ENCODE measurements around the gene POU5F1.

POU5F1 gene

GRCh38 chr6:31144296-31144969, 26.0 kb downstream of the POU5F1 start:
- no peak for DNase-seq (ENCODE audit: low read depth, low spot score)

GRCh38 chr6:31143148-31143547, 27.3 kb downstream of the POU5F1 start:
- DNase-seq (ENCODE audit: low read depth, low spot score) = no peak

- DNase-seq (ENCODE audit: low read depth, low spot score) = no peak
Observed at GRCh38 chr6:31142361-31142761, 28.1 kb downstream of the POU5F1 start.

GRCh38 chr6:31140643-31141042, 29.8 kb downstream of the POU5F1 start:
- DNase-seq (ENCODE audit: low read depth, low spot score) = no peak

GRCh38 chr6:31139599-31139998, 30.9 kb downstream of the POU5F1 start:
- DNase-seq (ENCODE audit: low read depth, low spot score) = no peak

DNA sequence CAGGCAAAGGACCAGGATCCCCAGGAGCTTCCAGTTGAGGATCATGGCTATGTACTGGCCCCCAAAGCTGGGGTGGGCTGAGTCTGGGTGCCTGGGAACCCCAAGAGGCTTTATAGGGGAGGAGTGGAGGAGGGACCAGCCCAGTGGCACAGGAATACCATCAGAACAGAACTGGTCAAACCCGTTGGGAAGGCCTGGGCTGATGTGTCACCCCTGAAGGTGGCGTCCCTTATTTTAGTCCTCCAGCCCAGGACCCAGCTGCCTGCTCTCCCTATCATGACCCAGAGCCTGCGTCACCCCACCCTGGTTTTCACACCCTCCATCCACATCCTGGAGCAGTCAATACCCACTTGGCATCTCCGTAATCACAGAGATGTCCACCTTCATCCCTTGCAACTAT, 31.5 kb downstream of the POU5F1 start, which contains the start of gene PSORS1C2:
Gene PSORS1C2, minus strand, starts transcription at position 85 of the 400 bp plus-strand sequence. Its CDS starts 40 bp downstream, at position 45.
- no peak for DNase-seq (ENCODE audit: low read depth, low spot score)

DNA sequence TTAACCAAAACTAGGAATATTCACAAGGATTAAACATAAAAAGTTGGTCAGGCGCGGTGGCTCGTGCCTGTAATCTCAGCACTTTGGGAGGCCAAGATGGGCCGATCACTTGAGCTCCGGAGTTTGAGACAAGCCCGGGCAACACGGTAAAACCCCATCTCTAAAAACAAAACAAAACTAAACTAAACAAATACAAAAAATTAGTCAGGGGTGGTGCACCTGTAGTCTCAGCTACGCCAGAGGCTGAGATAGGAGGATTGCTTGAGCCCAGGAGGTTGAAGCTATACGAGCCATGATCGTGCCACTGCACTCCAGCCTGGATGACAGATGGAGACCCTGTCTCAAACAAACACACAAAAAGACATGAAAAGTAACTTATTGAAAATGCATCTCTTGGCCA, 34.8 kb downstream of the POU5F1 start:
- DNase-seq (ENCODE audit: low read depth, low spot score) = no peak

DNA sequence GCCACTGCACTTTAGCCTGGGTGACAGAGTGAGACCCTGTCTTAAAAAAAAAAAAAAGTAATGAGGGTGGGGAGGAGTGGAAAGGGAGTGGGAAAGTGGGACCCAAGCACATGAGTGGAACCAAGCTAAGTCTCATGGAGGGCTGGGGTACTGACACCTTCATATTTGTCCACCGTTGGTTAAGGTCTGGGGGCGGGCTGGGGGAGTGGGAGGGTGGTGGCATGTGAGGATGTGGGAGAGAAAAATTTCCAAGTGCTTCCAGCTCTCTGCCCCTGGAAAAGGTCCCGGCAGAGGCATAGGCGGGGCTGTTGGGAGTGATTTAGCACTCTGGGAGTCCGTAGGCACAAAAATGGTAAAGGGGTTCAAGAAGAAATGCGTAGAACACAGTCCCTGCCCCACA, 37.7 kb downstream of the POU5F1 start:
- DNase-seq (ENCODE audit: low read depth, low spot score) = no peak

DNA sequence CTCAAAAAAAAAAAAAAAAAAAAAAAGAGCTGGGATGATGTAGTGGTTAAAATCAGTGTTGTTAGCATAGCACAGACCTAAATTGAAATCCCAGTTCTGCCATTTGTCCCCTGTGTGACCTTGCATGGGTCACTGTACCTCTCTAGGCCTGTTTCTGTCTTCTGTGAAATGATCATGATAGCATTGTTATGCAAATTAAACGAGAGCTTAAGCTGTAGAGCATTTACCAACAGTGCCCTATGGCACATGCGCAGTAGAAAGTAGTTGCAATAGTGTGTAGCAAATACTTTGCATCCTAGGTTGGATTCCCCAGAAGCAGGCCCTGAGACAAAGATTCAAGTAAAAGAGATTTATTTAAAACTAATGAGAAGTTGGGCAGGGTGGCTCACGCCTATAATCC, 38.9 kb downstream of the POU5F1 start:
- DNase-seq (ENCODE audit: low read depth, low spot score) = no peak

DNA sequence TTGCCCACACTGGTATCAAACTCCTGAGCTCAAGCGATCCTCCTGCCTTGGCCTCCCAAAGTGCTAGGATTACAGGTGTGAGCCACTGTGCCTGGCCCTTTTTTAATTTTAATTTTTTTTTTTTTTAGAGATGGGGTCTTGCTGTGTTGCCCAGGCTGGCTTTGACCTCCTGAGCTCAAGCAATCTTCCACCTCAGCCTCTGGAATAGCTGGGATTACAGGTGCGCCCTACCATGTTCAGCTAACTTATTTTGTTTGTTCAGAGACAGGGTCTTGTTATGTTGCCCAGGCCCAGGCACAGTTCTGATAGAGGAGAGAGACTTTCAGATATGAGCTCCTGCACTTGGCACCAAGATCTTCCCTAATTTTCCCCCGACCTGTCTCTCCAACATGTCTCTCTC, 39.7 kb downstream of the POU5F1 start:
- DNase-seq (ENCODE audit: low read depth, low spot score) = no peak

DNA sequence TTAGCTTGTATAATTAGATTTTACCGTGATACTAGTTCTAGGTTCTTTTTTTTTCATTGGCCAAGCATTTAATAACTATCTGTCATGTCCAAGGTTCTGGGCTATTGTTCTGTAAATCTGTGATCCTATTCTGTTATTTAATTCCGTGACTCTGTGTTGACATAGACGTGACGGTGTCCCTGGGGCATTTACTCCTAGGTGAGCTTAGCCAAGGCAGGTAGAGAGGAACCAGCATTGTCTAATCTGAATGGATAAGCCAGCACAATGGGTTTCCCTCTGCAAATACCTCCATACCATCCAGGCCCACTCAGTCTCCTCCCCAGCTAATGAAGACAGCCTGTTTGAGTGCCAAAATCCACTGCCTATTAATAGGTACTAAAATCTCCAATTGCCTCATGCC, 41.4 kb downstream of the POU5F1 start:
- no peak for DNase-seq (ENCODE audit: low read depth, low spot score)

DNA sequence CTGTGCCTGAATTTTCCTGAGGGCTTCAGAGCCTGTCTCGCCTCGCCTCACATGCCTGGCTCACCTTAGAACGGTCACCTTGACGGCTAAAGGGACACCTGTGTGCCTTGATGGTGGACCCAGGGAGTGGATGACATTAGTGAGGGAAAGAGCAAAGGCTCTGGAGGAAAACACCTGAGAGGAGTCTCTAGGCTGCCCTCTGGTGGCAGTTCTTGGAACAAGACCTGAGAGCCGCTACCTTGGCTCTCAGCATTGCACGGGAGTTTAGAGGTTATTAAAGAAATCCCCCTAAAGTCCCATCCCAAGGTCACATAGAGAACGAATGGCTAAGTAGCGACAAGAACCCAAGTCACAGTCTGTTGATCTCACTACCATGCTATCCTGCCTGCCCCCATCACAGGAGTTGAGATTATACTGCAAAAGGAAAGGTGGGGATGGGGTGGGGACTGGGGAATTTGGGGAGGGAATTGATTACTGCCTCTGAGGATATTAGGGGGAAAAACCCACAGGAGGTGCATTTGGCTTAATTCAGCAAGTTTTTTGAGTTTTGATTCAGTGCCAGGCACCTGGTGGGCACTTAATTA, 42.3 kb downstream of the POU5F1 start:
- peak; percentile 53 for DNase-seq (ENCODE audit: low read depth, low spot score)

- DNase-seq (ENCODE audit: low read depth, low spot score) = no peak
Observed at GRCh38 chr6:31126396-31127175, 43.9 kb downstream of the POU5F1 start.

- no peak for DNase-seq (ENCODE audit: low read depth, low spot score)
Observed at GRCh38 chr6:31125586-31126363, 44.7 kb downstream of the POU5F1 start.

DNA sequence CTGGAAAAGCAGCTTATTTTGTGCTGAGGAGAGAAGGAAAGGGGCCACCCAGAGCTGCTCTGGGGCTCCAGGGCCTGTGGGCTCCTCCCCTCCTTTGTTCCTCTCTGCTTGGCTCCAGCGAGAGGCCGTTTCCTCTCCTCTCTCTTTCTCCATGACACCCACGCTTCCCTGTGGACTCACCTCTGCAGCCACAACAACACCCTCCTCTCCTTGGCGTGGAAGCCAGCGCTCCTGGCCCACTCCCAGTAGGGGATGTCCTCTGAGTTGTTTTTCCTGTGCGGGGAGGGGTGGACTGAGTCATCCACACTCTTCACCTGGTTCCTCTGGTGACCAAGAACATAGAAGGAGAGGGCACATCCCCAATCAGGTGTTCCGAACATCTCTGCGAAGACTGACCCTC, 45.3 kb downstream of the POU5F1 start:
- DNase-seq (ENCODE audit: low read depth, low spot score) = no peak

DNA sequence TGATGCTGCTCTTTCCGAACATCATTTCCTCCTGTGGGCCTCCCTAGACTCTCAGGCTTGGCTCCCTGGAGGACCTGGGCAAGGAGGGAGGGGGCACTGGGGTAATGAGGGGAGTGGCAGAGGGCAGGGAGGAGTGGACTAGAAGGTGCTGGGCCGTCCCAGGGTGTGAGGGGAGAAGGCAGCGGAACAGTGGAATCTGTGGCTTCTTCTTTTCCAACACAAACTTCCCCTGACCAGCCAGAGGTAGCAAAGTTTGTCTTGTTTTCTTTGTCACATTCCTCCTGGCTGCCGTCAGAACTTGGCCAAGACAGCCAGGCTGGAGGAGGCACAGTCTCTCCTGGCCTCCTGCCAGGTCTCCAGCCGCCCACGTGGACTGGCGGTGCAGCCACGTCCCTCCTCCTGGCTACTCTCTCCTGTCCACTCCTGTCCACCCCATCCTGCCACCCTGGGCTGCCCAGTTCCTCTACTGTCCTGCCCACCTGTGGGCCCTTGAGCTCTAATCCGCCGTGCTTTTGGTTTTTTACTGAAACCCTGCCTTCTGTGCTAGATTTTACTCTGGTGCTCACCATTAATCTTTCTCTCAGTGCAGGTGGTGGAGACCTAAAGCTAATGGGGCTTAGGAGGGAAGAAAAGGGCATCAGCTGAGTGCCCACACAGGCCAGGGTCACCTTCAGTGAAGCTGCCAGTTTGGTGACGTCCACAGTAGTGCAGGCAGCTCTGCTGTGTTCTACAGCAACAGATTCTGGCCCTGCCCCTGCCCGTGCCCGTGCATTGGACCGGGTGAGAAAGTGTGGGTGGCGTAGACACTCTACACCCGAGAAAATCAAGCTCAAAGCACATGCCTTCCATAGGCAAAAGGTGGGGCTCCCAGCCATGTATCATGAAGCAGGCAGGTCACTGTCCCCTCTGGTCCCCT, 47.4 kb downstream of the POU5F1 start:
- no peak for DNase-seq (ENCODE audit: low read depth, low spot score)

- DNase-seq (ENCODE audit: low read depth, low spot score) = no peak
Observed at GRCh38 chr6:31121131-31121790, 49.2 kb downstream of the POU5F1 start.

GRCh38 chr6:31120151-31120915, 50.1 kb downstream of the POU5F1 start, which contains the start of gene CDSN:
Gene CDSN, minus strand, starts transcription at chr6:31120446. Its CDS starts 27 bp downstream, at chr6:31120419.
- DNase-seq (ENCODE audit: low read depth, low spot score) = no peak

DNA sequence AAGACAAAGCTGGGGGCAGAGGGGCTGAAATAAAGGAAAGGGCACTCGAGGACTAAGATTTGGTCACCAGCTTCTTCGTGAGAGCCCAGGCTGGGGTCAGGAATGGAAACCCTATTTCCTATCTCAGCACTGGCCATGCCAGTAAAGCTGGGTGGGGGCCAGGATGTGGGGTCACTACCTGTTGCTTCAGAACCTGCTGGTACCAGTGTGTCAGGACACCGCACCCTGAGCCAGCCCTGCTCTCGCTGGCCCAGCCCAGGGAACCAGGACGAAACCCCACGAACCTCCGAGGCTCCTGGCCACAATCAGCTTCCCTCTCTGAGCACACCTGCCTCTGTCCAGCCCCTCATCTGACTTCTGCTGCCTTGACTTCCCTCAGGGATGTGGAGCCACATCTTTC, 52.3 kb downstream of the POU5F1 start:
- DNase-seq (ENCODE audit: low read depth, low spot score) = no peak
